DOHH2 (cell line): ENCODE data around the gene DLEC1.
"Not testable (repeated sequence)": the region's sequence is repeated elsewhere in the genome, so short reads cannot be mapped to it uniquely, and the experiment has no call there.

ENCODE experiments used
- H3F3A ChIP-seq: fragments of 200-600 bp; sonication (generic), shearing (Covaris generic); 2 replicates; pipeline ENCODE4 v1.6.0; 2016; ENCODE audit warnings: antibody characterized with exemption, mild to moderate bottlenecking; ENCODE audit not compliant: control insufficient read depth, insufficient read depth
- H3K27ac ChIP-seq: fragments of 200-600 bp; sonication (generic); 2 replicates; pipeline ENCODE4 v1.5.1; 2014; ENCODE audit warnings: low read depth, mild to moderate bottlenecking, low read length, moderate library complexity
- H3K27me3 ChIP-seq: fragments of 200-600 bp; sonication (generic); 2 replicates; pipeline ENCODE4 v1.6.1; 2014; ENCODE audit warnings: mild to moderate bottlenecking, low read length, mixed read lengths; ENCODE audit not compliant: control insufficient read depth
- H3K36me3 ChIP-seq: fragments of 200-600 bp; sonication (generic); 2 replicates; pipeline ENCODE4 v1.6.1; 2014; ENCODE audit warnings: mild to moderate bottlenecking, low read length, moderate library complexity, mixed read lengths; ENCODE audit not compliant: control insufficient read depth
- H3K4me1 ChIP-seq: fragments of 200-600 bp; sonication (generic); 2 replicates; pipeline ENCODE4 v1.6.1; 2014; ENCODE audit warnings: mild to moderate bottlenecking, low read length, mixed read lengths; ENCODE audit not compliant: control insufficient read depth
- H3K4me2 ChIP-seq: fragments of 200-600 bp; sonication (generic); 2 replicates; pipeline ENCODE4 v1.6.0; 2014; ENCODE audit warnings: mild to moderate bottlenecking, low read length, moderate library complexity
- H3K4me3 ChIP-seq: fragments of 200-600 bp; sonication (generic); 2 replicates; pipeline ENCODE4 v1.5.1; 2014; ENCODE audit warnings: mild to moderate bottlenecking, low read length, mixed read lengths
- H3K79me2 ChIP-seq: fragments of 200-600 bp; sonication (generic); 2 replicates; pipeline ENCODE4 v1.6.1; 2014; ENCODE audit warnings: mild to moderate bottlenecking, low read length, mixed read lengths; ENCODE audit not compliant: control insufficient read depth
- H3K9me2 ChIP-seq: fragments of 200-600 bp; sonication (generic); replicated peaks from 2 replicates; pipeline ENCODE4 v1.6.1; 2014; ENCODE audit warnings: mild to moderate bottlenecking, low read length, mixed read lengths; ENCODE audit not compliant: control insufficient read depth
- H3K9me3 ChIP-seq: fragments of 200-600 bp; sonication (generic); 2 replicates; pipeline ENCODE4 v1.6.1; 2014; ENCODE audit warnings: antibody characterized with exemption, low read length, mixed read lengths; ENCODE audit not compliant: control insufficient read depth, insufficient read depth
- H4K20me1 ChIP-seq: fragments of 200-600 bp; sonication (generic); 2 replicates; pipeline ENCODE4 v1.6.0; 2014; ENCODE audit warnings: low read depth, mild to moderate bottlenecking, antibody characterized with exemption, low read length, moderate library complexity; ENCODE audit not compliant: control insufficient read depth, insufficient read depth
- EZH2phosphoT487 ChIP-seq: fragments of 200-600 bp; sonication (generic); IDR thresholded peaks from 2 replicates; pipeline ENCODE4 v1.6.1; 2017; ENCODE audit warnings: borderline replicate concordance, mild to moderate bottlenecking, antibody characterized with exemption, low read length, moderate library complexity, mixed read lengths
- TF ChIP-seq, protein P1 (sequence below): fragments of 200-600 bp; sonication (generic); IDR thresholded peaks from one replicate; pipeline ENCODE4 v1.5.1; 2014; ENCODE audit warnings: antibody characterized with exemption, mild to moderate bottlenecking, low read depth, low read length; ENCODE audit not compliant: poor library complexity, severe bottlenecking

The DLEC1 gene

DNA sequence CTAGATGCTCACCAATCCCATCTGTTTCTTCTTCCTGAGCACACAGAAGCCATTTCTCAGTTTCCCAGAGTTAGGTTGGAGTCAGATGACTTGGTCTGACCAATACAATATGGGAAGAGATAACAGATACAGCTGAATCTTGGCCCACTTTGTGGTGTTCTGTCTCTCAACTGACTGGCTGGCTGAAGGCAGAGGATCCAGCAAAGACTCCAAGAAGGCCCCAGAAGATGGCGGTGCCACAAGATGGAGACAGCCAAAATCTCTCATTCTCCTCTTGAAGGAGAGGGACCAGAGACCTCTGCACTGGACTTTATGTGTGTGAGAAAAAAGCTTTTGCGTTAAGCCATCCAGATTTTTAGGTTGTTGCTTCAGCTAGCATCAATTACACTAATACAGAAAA, 118.1 kb downstream of the DLEC1 start:
- Histone ChIP-seq H3F3A (no peaks in the 10 kb centered on the region), H3K4me3 (no peak overlapping the region), H3K9me2 (no peaks in the 10 kb centered on the region), H3K4me1 (no peaks in the 10 kb centered on the region), H3K36me3 (no peaks in the 10 kb centered on the region), H3K4me2 (no peak overlapping the region), H3K79me2 (no peaks in the 10 kb centered on the region), H4K20me1 (no peaks in the 10 kb centered on the region), H3K9me3 (no peaks in the 10 kb centered on the region), H3K27me3 (0 out of 2 replicates have a peak, but pooled peaks cover 2% of the 10 kb centered on the region), H3K27ac (no peak overlapping the region)
- no peak for TF ChIP-seq EZH2phosphoT487
- TF ChIP-seq, protein P1, sequence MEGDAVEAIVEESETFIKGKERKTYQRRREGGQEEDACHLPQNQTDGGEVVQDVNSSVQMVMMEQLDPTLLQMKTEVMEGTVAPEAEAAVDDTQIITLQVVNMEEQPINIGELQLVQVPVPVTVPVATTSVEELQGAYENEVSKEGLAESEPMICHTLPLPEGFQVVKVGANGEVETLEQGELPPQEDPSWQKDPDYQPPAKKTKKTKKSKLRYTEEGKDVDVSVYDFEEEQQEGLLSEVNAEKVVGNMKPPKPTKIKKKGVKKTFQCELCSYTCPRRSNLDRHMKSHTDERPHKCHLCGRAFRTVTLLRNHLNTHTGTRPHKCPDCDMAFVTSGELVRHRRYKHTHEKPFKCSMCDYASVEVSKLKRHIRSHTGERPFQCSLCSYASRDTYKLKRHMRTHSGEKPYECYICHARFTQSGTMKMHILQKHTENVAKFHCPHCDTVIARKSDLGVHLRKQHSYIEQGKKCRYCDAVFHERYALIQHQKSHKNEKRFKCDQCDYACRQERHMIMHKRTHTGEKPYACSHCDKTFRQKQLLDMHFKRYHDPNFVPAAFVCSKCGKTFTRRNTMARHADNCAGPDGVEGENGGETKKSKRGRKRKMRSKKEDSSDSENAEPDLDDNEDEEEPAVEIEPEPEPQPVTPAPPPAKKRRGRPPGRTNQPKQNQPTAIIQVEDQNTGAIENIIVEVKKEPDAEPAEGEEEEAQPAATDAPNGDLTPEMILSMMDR, result no peak

DNA sequence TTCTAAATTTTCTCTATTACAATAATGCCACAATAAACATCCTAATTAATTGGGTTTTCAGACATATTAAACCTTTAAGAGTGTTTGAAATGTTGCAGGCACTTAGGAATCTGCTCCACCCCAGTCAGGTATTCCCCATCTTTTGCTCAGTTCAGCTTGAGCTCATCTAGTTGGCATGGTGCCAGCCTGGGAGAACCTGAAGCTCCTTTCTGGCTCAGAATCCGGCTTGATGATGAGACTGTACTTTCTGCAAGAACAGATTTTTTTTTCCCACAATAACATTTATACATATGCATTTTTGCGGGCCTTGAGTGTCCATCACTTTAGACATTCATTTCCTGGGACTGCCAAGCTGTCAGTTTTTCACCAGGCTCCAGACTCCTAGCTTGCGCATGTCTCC, 118.6 kb downstream of the DLEC1 start:
- Histone ChIP-seq H3K9me3 (no peaks in the 10 kb centered on the region), H3K36me3 (no peaks in the 10 kb centered on the region), H4K20me1 (no peaks in the 10 kb centered on the region), H3K27me3 (0 out of 2 replicates have a peak, but pooled peaks cover 2% of the 10 kb centered on the region), H3K27ac (no peak overlapping the region), H3K79me2 (no peaks in the 10 kb centered on the region), H3K9me2 (no peaks in the 10 kb centered on the region), H3F3A (no peaks in the 10 kb centered on the region), H3K4me3 (no peak overlapping the region), H3K4me2 (no peak overlapping the region), H3K4me1 (no peaks in the 10 kb centered on the region)
- TF ChIP-seq EZH2phosphoT487, result no peak
- TF ChIP-seq, protein P1, result no peak

DNA sequence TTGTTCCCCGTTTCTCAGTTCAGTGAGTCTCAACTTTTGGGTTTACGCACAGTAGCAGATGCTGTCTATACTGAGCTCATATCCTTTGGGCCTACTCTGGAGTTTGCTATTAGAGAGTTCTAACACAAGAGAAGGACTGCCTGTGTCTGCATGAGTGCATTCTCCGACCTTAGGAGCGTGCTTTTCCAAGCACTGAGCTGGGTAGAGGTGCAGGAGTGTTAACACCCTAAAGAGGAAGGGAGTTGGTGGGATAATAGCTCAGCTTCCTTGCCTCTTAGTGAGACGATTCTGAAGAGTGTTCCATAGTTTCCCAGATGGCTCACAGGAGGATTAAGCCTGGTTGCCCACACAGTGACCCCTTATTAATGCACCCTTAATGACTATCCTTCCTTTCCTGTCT, 119.5 kb downstream of the DLEC1 start:
- Histone ChIP-seq H3K4me2 (no peak overlapping the region), H3F3A (peaks cover 9% of the 10 kb centered on the region), H3K27me3 (0 out of 2 replicates have a peak, but pooled peaks cover 2% of the 10 kb centered on the region), H3K4me1 (peaks cover 6% of the 10 kb centered on the region), H3K4me3 (no peak overlapping the region), H3K36me3 (no peaks in the 10 kb centered on the region), H3K9me2 (no peaks in the 10 kb centered on the region), H4K20me1 (no peaks in the 10 kb centered on the region), H3K79me2 (no peaks in the 10 kb centered on the region), H3K9me3 (no peaks in the 10 kb centered on the region), H3K27ac (no peak overlapping the region)
- TF ChIP-seq EZH2phosphoT487, result no peak
- TF ChIP-seq, protein P1, result no peak

DNA sequence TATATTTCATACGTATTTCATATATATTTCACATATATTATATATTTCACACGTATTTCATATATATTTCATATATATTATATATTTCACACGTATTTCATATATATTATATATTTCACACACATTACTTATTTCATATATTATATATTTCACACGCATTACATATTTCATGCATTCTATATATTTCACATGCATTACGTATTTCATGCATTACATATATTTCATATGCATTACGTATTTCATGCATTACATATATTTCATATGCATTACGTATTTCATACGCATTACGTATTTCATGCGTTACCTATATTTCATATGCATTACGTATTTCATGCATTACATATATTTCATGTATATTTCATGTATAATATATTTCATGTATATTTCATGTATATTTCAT, 121.7 kb downstream of the DLEC1 start:
- H3K4me2 ChIP-seq, H3K9me3 ChIP-seq, H3K27me3 ChIP-seq: not testable (repeated sequence)

More for the DNA sequence above, 121.7 kb downstream of the DLEC1 start:
- peaks cover 13% of the 10 kb centered on the region for H3F3A ChIP-seq
- H3K9me2 ChIP-seq, H3K27ac ChIP-seq, H3K36me3 ChIP-seq, H4K20me1 ChIP-seq, H3K4me3 ChIP-seq: not testable (repeated sequence)
- H3K4me1 ChIP-seq, result peaks cover 18% of the 10 kb centered on the region
- peaks cover 10% of the 10 kb centered on the region for H3K79me2 ChIP-seq
